Adrenal gland (tissue), 5 donors: ENCODE results near the gene SERPINA9.

ENCODE experiments used
- POLR2A ChIP-seq, 2 donors: fragments of 450-650 bp; IDR thresholded peaks; one replicate each; pipeline ENCODE4 v1.6.1; 2017; ENCODE audit warnings: antibody characterized with exemption in 2 of 2, mild to moderate bottlenecking in 2 of 2, moderate library complexity in 1 of 2
- TF ChIP-seq, protein P1 (sequence below), 6 experiments: fragments of 450-650 bp in 4 of 6; fragments of 200-600 bp in 2 of 6; sonication (generic) in 1 of 6; IDR thresholded peaks; 1 replicate in 5 of 6; 2 replicates in 1 of 6; pipeline versions ENCODE4 v1.5.1 to v1.8.0; 2016 to 2021; ENCODE audit warnings: antibody characterized with exemption in 6 of 6, mild to moderate bottlenecking in 2 of 6, moderate library complexity in 1 of 6
- donor health status: DM: no; HTN: no; CAD: no.

DNA sequence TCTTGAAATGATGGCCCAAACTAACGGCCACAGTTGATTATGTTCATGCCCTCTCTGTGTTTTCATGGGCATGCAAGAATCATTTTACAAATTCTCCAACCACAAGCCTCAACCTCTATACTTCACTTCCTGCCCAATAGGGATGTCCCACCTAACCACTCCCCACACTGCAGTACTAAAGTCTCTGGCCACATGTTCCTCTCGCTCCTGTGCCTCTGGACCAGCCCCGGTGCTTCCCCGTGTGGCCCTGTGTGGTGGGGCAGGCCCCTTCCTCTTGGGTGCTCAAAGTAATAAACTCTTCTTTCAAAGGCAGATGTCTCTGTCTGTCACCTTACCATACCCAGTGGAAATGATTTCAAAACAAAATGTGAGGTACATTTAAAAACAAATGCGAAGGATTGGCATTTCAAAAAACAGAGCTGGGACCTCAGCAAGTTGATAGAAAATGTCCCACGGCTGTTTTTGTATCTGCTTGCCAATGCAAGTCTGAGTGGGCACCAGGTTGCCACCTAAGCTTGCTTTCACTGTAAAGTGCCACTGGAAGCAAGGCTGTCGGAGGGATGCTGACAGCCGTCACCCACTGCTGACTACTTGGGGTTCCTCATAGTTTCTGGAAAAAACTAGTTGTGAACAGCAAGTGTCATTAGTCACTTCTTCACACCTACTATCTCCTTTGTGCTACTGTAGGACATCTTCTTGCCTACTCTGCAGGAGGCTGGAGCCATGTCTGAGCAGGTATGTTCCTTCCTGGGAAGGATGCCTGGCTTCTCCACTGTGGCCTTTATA is 15.2 kb downstream of the SERPINA9 start:
- no peak for TF ChIP-seq POLR2A (IDR thresholded peaks at IDR 0.05)
- TF ChIP-seq, protein P1, sequence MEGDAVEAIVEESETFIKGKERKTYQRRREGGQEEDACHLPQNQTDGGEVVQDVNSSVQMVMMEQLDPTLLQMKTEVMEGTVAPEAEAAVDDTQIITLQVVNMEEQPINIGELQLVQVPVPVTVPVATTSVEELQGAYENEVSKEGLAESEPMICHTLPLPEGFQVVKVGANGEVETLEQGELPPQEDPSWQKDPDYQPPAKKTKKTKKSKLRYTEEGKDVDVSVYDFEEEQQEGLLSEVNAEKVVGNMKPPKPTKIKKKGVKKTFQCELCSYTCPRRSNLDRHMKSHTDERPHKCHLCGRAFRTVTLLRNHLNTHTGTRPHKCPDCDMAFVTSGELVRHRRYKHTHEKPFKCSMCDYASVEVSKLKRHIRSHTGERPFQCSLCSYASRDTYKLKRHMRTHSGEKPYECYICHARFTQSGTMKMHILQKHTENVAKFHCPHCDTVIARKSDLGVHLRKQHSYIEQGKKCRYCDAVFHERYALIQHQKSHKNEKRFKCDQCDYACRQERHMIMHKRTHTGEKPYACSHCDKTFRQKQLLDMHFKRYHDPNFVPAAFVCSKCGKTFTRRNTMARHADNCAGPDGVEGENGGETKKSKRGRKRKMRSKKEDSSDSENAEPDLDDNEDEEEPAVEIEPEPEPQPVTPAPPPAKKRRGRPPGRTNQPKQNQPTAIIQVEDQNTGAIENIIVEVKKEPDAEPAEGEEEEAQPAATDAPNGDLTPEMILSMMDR (IDR thresholded peaks at IDR 0.05): no peak
